ENCODE data around the gene NECAP2.
"Not testable (repeated sequence)": the region's sequence is repeated elsewhere in the genome, so short reads cannot be mapped to it uniquely, and the experiment has no call there.

The NECAP2 gene

GRCh38 chr1:16450863-16451481 lies 10.4 kb downstream of the NECAP2 start:
- Histone ChIP-seq H3K4me3 (ENCODE audit: low read length) (no peak overlapping the region), H3K9ac (ENCODE audit: low read length) (no peak overlapping the region), H3K79me2 (ENCODE audit: low read length) (peaks cover 63% of the 10 kb centered on the region)

DNA sequence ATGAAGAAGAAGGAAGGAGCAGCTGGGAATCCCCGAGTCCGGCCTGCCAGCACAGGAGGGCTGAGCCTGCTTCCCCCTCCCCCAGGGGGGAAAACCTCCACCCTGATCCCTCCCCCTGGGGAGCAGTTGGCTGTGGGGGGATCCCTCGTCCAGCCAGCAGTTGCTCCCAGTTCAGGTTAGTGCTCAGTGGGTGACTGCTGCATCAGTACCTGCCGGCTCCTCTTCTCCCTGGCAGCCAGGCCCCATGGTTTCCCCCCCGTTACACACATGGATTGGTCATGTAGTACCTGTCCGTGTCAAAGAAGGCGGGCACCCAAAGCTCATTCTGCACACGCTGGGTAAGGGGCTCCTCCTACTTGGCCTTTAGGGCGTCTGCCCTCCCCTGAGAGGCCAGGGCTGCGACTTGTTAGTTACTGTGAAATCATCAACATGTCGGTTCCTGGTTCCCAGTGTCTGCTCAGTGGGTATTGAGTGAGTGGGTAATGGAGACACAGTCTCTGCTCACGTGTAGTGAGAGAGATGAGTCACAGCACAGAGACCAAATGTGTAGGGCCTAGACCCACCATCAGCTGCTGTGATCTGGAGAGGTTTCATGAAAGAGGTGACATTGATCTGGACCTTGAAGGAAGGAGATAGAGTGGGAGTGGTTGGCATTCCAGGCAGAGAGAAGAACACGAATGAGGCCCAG lies 11.5 kb downstream of the NECAP2 start:
- Histone ChIP-seq H3K9me2 (replicated peaks; ENCODE audit: insufficient read depth, low read length) (no peaks in the 10 kb centered on the region), H3K4me1 (ENCODE audit: low read length) (no peaks in the 10 kb centered on the region), H3F3A (ENCODE audit: insufficient read depth, low read length) (no peaks in the 10 kb centered on the region), H3K79me2 (ENCODE audit: low read length) (peaks cover 56% of the 10 kb centered on the region), H4K20me1 (ENCODE audit: insufficient read depth, low read length) (no peaks in the 10 kb centered on the region), H3K4me2 (ENCODE audit: low read depth, low read length) (no peak overlapping the region), H3K27ac (ENCODE audit: low read length) (no peak overlapping the region), H3K27me3 (replicated peaks; ENCODE audit: insufficient read depth, low read length) (no peaks in the 10 kb centered on the region), H3K9ac (ENCODE audit: low read length) (no peak overlapping the region), H3K36me3 (replicated peaks; ENCODE audit: insufficient read depth, low read length) (peaks cover 7% of the 10 kb centered on the region; the same call in 1 of the 2 replicates), H2AFZ (ENCODE audit: low read length) (no peak overlapping the region), H3K9me3 (replicated peaks; ENCODE audit: insufficient read depth, low read length) (no peaks in the 10 kb centered on the region), H3K4me3 (ENCODE audit: low read length) (no peak overlapping the region)
- DNase-seq = no peak
- no peak for TF ChIP-seq EZH2phosphoT487 (IDR thresholded peaks at IDR 0.05; ENCODE audit: low read length)
- TF ChIP-seq EZH2 (optimal IDR thresholded peaks at IDR 0.05; ENCODE audit: low read depth, low read length) = no peak
- TF ChIP-seq CTCF (IDR thresholded peaks at IDR 0.05; ENCODE audit: low read length) = no peak

More at GRCh38 chr1:16450863-16451481, 10.4 kb downstream of the NECAP2 start:
- peaks cover 10% of the 10 kb centered on the region; the same call in 1 of the 2 replicates for H3K36me3 ChIP-seq (replicated peaks; ENCODE audit: insufficient read depth, low read length)
- H4K20me1 ChIP-seq (ENCODE audit: insufficient read depth, low read length) = no peaks in the 10 kb centered on the region
- no peaks in the 10 kb centered on the region for H3K27me3 ChIP-seq (replicated peaks; ENCODE audit: insufficient read depth, low read length)
- no peaks in the 10 kb centered on the region for H3K9me3 ChIP-seq (replicated peaks; ENCODE audit: insufficient read depth, low read length)
- TF ChIP-seq EZH2phosphoT487 (IDR thresholded peaks at IDR 0.05; ENCODE audit: low read length) = no peak
- TF ChIP-seq CTCF (IDR thresholded peaks at IDR 0.05; ENCODE audit: low read length) = no peak
- no peak for TF ChIP-seq EZH2 (optimal IDR thresholded peaks at IDR 0.05; ENCODE audit: low read depth, low read length)
- no peaks in the 10 kb centered on the region for H3K9me2 ChIP-seq (replicated peaks; ENCODE audit: insufficient read depth, low read length)
- no peak overlapping the region for H2AFZ ChIP-seq (ENCODE audit: low read length)
- H3K27ac ChIP-seq (ENCODE audit: low read length) = no peak overlapping the region
- H3F3A ChIP-seq (ENCODE audit: insufficient read depth, low read length) = no peaks in the 10 kb centered on the region
- no peak for DNase-seq
- H3K4me2 ChIP-seq (ENCODE audit: low read depth, low read length) = no peak overlapping the region
- H3K4me1 ChIP-seq (ENCODE audit: low read length) = no peaks in the 10 kb centered on the region

GRCh38 chr1:16454909-16455308 lies 14.4 kb downstream of the NECAP2 start:
- not testable (repeated sequence) for H3K27me3 ChIP-seq (replicated peaks; ENCODE audit: insufficient read depth, low read length); H3K4me1 ChIP-seq (ENCODE audit: low read length)
- peaks cover 12% of the 10 kb centered on the region for H3K36me3 ChIP-seq (replicated peaks; ENCODE audit: insufficient read depth, low read length)

GRCh38 chr1:16456151-16456550 lies 15.6 kb downstream of the NECAP2 start:
- H3K4me2 ChIP-seq (ENCODE audit: low read depth, low read length); DNase-seq; H3K9ac ChIP-seq (ENCODE audit: low read length); H3K4me3 ChIP-seq (ENCODE audit: low read length); H4K20me1 ChIP-seq (ENCODE audit: insufficient read depth, low read length); H3K4me1 ChIP-seq (ENCODE audit: low read length); H3F3A ChIP-seq (ENCODE audit: insufficient read depth, low read length); H3K9me3 ChIP-seq (replicated peaks; ENCODE audit: insufficient read depth, low read length); H2AFZ ChIP-seq (ENCODE audit: low read length); H3K9me2 ChIP-seq (replicated peaks; ENCODE audit: insufficient read depth, low read length); H3K27ac ChIP-seq (ENCODE audit: low read length); H3K27me3 ChIP-seq (replicated peaks; ENCODE audit: insufficient read depth, low read length): not testable (repeated sequence)
- H3K79me2 ChIP-seq (ENCODE audit: low read length) = peaks cover 20% of the 10 kb centered on the region
- H3K36me3 ChIP-seq (replicated peaks; ENCODE audit: insufficient read depth, low read length) = peaks cover 12% of the 10 kb centered on the region

More at GRCh38 chr1:16454909-16455308, 14.4 kb downstream of the NECAP2 start:
- not testable (repeated sequence) for DNase-seq; H3K4me2 ChIP-seq (ENCODE audit: low read depth, low read length); H3K9ac ChIP-seq (ENCODE audit: low read length); H3K9me2 ChIP-seq (replicated peaks; ENCODE audit: insufficient read depth, low read length); H3K27ac ChIP-seq (ENCODE audit: low read length); H4K20me1 ChIP-seq (ENCODE audit: insufficient read depth, low read length); H3K9me3 ChIP-seq (replicated peaks; ENCODE audit: insufficient read depth, low read length); H2AFZ ChIP-seq (ENCODE audit: low read length); H3F3A ChIP-seq (ENCODE audit: insufficient read depth, low read length); H3K4me3 ChIP-seq (ENCODE audit: low read length)
- peaks cover 30% of the 10 kb centered on the region for H3K79me2 ChIP-seq (ENCODE audit: low read length)
